GM19023 (cell line): ENCODE data around the gene ADAMTS2.

Experiments
- ATAC-seq: cut with Tn5 transposase; IDR thresholded peaks from one replicate; pipeline ENCODE4 v1.9.1; 2021; ENCODE audit warnings: mild to moderate bottlenecking, moderate library complexity; ENCODE audit not compliant: unreplicated experiment

Gene ADAMTS2

DNA sequence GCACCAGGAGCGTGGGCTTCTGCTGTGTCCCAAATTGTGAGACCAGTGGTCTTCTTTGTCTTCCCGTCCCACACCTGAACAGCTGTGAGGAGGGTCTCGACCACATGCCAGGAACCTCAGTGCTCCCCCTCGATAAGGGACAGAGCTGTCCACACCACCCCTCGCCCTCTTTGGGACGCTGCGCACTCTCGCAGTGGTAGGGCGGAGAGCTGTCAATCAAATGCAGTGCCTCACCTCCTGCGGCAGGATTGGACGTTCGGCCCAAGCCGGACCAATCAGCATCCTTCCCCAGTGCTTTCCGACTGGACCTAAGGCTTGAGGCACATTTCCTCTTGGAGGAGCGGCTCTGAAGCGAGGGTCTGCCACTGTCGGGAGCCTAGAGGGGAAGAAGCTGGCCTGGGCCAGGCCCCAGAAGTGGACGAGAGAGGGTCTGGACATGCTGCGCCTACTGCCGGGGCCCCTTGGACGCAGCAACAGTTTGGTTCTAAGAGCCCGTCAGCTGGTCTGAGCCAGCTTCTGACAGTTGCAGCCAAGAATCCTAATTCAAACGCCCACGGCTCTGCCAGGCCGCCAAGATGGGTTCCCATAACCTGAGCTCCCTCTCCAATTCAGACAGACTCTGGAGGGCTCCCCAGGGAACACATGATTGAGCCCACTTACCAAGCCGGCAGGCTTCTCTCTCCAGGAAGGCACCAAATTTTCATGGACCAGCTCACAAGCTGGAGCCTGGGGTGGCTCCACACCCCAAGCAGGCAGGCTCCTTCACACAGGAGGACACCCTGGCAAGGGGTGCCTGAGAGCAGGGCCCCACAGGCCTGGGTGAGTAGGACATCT, 28.1 kb upstream of the ADAMTS2 start:
- ATAC-seq = no peak

DNA sequence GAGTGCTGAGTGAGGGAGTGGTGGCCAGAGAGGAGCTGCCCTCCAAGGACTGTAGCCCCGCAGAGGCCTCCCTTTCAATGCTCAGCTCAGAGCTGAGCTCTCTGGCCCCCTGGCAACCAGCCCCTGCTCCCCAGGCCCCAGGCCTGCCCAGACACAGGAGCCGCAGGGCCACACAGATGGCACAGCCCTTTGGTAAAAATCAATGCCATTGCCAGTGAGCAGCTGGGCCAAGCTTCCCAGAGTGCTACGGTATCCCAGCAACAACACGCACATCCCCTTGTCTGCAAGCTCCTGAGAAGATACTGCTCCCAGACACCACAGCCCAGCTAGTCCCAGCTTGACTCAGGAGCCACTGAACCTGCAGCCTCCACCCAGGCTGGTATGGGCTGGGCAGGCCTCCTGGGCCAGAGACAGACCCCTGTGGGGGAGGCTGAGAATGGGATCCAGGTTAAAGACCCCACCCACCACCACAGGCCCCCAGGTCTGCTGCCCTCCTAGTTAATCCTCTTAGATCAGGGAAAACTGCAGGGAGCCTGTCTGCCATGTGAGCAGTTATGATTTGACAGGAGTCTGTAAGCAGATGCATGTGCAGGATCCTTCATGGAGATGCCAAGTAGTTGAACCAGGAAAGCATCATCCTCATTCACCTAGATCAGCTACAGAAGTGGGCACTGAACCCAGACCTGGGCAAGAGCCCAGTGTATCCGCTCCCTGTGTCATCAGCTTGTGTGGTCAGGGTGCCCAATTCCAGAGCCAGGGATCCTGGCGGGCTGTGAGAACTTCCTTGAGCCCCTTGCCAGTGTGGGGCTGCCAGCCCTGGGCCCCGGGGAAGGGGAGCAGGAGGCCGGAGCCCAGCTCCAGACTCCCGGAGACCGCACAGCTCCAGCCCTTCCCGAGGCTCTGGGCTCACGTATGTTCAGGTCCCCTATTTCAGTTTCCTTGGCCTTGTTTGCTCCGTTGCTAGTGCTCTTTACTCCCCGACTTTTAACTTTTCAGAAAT, 26.7 kb upstream of the ADAMTS2 start:
- no peak for ATAC-seq

DNA sequence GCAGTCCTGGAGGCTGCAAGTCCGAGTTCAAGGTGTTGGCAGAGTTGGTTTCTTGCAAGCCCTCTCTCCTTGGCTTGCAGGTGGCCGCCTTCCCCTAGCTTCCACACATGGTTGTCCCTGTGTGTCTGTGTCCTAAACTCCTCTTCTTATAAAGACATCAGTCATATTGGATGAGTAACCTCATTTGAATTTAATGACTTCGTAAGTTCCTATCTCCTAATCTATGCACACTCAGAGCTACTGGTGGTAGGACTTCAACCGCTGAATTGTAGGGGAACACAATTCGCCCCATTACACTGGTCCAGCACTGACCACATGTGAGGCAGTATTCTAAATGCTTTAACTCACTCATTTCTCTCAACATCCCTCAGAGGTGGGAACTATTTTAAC, 25.9 kb upstream of the ADAMTS2 start:
- ATAC-seq = no peak

DNA sequence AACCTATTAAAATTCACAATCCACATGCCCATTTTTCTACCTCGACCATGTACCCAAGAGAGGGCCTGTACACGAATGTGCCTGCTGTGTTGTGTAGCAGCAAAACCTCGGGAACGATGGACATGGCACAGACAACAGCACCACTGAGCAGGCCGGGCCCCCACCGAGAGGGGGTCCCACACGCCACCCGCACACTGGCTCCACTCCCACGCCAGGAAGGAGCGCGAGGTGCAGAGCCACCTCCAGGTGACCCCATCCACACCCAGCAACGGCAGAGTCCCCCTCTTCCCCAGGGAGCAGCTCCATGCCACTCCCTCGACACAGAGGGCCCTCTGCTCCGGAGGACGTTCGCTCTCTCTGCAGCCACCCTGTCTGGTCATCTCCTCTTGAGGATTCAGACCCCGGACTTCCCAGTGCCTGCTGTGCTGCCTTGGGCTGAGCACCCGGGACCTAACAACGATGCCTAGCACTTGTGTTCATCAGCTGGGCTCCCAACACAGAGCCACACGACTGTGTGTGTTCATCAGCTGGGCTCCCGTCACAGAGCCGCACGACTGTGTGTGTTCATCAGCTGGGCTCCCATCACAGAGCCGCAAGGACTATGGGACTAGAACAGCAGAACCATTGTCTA, 25.3 kb upstream of the ADAMTS2 start:
- ATAC-seq = no peak

DNA sequence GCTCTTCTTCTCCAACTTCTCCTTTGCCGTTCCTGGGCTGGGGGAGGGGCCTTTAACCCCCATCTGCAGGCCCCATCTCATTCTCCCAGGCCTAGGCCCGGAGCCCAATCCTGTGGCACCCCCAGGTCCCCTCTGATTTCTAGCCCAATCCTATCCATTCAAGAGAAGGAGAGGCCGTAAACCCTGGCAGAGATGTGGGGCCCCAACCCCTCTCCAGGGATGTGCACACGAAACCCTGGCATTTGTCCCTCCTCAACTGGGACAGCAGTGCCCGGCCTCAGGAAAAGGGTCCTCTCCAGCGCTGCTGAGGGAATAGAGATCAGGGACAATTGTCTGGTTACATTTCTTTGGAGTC, 24.2 kb upstream of the ADAMTS2 start:
- no peak for ATAC-seq

DNA sequence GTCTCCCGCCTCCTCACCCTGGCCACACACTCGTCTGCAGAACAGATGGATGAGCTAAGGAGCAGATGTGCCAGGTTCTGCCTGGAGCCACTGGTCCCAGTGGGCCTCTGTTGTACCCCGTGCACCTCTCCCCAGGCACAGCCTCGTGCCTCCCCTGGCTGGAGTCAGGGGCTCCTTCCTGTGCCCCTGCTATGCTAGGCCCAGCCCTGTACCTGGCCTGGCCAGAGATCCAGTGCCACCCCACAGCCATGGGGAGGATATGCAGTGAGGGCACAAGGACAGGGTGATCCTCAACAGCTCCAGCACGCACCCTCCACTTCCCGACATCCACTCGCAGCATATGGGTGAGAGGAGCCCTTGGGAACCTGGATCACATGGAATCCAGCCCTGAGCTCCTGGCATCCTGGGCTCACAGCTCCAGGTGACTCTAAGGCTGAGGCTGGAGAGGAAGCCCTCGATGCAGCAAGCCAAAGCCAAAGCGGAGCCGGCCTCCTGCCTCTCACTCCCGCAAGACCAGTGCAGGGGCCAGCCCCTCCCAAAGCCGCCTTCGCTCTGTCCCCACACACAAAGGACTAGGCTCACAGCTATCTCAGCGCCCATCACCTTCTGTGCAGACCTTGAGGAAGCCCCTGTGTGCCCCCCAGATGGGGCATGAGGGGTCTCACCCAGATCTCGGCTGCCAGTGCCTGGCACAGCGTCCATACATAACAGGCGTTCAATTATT, 23.7 kb upstream of the ADAMTS2 start:
- no peak for ATAC-seq

DNA sequence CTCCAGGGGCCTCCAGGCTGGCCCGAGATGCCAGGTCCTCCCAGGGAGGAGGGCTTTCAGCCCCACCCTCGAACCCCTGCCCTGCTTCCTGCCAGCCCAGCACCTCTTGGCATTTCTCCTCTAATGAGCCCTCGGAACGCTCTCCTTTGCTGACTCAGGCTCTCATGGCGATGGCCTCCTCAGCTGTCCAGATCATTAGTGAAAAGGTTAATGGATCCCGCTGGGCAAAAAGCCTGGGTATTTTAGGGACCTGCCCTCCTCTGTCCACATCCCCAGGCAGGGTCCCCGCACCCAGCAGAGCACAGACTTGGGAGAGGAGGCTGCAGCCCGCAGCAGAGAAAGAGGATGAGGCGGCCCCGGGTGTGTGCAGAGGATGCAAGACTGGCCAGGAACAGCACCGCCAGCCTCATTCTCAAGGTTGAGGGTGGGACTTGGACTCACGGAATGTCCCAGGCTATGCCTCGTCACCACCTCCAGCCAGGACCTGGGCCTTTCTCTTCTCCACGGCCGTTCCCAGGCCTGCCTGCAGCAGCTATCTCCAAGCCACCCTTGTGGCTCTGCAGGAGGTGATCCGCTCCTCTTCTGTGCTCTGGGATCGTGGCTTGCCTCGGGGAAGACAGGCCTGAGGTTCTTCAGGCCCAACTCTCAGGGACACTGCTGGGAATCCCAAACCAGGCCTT, 23.0 kb upstream of the ADAMTS2 start:
- ATAC-seq = no peak

DNA sequence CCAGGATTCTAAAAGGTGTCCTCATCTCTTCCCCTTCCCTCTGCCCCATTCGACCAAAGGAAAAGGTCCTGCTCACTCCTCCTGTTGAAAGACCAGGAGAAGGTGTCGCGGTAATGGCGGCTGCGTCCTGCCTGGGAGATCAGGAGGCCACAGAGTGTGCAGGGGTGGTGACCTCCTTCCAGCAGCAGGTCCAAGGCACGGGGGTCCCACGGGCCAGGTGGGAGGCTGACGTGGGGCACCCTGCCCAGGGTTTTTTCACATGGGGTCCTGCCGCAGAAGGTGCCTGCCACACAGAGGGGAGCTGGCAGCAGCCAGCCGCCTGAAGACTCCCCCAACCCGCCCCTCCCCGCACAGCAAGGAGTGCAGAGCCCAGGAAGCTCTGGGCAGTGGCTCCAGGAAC, 22.2 kb upstream of the ADAMTS2 start:
- ATAC-seq = no peak

DNA sequence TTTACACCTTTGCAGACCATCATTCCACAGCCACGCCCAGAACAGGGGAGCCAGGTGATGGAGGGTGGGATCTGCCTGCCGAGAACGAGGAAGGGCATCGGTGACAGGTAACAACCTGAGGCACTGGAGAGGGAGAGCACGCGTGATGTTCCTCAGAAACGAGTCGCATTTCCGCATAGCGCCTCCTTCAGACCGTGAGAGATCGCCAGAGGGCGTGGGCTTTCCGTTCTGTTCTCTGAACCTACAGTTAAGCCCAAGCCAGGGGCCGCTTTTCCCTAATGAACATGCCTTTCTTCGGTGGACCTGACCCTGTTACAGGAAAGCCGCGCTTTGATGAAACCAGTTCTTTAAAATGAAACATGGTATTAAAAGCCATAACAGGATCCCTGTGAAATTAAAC, 17.1 kb upstream of the ADAMTS2 start:
- ATAC-seq = no peak

DNA sequence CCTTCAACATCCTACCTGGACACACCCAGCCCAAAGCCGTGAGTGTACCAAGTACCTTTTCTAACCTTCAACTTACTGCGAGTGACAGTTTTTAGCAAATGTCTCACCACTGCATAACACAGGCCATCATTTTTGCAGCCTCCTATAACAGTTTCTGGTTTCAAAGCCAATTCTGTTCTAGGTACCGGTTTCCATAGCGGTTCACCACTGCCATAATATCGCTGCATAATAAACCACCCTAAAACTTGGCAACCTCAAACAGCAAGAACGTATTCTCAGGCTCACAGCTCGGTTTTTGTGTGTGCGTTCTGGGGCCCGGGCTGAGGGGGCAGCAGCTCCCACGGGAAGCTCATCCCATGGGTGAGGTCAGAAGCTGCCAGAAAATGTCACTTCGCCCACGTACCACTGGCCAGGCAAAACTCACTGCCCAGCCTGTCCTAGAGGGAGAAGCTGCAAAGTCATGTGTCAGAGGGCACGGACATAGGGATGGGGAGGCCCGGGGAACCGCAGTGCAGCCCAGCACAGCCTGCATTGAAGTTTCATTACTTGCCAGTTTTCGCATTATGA, 15.9 kb upstream of the ADAMTS2 start:
- no peak for ATAC-seq

DNA sequence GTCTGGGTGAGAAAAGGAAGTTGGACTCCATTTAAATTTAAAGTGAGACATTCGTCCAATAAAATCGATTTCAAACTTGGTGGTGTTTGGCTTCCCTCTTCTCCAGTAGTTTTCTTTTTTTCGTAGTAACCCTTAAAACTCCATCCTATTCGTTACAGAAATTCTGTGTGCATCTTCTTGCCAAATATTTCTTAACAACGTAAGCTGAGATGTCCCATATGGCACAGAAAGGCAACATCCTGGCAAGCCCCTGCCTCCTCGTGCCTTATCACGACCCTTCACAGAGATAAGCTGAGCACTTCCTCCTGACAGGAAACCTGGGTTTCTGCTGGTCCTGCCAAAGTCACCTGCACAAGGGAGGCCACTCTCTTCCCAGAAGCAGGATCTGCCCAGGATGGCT, 11.8 kb upstream of the ADAMTS2 start:
- no peak for ATAC-seq

DNA sequence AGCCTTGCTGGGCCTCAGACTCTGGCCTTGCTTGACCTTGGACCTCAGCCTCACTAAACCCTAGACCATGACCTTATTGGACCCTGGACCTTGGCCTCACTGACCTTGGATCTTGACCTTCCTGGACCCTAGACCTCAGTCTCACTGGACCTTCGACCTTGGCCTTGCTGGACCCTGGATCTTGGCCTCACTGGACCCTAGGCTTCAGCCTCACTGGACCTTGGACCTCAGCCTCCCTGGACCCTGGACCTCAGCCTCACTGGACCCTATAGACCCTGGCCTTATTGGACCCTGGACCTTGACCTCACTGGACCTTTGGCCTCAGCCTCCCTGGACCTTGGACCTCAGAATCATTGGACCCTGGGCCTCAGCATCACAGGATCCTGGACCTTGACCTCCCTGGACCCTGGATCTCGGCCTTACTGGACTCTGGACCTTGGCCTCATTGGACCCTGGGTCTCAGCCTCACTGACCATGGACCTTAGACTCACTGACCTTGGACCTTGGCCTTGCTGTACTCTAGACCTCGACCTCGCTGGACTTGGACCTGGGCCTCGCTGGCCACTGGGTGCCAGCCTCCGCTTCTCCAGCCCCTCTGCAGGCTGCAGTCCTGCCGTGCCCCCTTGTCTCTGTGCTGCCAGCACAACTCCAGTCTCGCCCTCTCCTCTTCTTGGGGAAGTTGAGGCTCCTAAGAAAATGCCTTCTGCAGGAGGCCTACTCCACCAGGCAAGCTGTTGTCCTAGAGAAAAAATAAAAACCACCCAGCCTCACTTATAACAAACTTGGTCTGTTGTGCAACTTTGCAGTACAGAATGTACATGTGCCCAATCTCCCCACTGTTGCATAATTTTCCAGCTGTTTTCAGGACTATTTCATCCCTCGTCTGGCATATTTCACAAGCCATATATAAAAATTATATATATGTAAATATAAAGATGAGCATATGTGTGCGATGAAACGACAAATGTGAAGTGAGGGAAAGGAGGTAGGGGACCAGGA, 11.0 kb upstream of the ADAMTS2 start:
- ATAC-seq = no peak

DNA sequence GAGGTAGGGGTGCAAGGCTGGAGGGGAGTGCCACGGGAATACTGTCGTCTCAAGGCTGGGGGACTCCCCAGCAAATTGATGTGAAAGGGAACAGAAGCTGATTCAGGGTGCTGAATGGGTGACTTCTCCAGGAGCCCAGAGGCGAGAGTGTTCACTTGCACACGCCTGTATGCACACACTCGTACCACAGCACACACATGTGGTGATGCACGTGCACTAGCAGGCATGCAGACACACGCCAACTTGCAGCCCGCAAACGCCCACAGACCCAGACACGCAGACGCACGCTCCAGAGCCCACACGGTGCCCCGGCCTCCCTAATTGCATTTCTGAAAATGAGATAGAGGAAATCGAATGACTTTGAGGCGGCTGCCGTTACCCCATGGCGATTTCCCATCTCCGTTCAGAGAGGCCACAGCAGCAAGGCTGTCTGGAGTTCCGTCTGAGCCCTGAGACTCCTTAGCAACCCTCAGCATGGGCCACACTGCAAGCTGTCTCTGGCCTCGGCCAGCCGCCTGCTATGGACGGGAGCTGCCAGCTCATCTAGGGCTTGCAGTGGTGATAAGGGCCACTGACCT, 9.1 kb upstream of the ADAMTS2 start:
- no peak for ATAC-seq

DNA sequence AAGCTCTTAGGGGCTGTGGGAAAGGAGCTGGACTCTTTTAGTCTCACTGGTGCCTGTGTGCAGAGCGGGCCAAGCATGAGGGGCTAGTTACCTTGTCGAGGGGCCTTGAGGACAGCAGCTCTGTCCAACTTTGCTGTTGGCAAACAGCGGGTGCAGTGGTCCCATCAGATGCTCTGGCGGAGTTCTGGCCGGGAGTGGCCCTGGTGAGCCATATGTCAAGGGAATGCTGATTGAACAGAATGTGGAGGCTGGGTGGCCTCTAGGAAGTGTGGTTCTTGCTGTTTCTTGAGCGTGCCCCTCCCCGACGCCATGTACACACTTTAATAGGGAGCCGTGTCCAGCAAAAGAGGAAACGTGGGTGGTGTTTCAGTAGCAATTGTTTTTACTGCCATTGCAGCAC, 3.6 kb upstream of the ADAMTS2 start:
- no peak for ATAC-seq

DNA sequence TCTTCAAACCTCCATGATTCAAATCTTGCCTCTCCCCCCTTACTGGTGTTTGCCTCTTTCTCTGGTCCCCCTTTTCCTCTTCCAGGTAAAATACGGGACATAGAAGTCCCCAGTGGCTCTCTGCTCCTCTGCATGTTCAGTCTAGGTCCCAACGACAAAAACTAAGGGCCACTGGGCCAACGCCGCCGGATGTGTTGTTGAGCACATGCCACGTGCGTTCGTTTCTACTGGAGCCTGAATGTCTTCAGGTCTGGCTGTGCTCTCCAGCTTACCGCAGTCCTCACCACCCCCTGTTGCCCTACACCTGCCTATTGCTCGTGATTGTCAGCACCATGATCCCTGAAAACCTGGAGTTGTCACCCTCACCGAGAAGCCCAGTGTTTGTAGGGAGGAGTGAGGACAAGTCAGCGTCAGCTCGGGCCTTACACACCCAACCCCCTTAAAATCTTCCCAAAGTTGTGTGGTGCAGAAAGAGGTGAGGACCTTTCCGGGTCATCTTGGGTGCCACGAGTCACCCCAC, 2.8 kb upstream of the ADAMTS2 start:
- ATAC-seq = no peak

DNA sequence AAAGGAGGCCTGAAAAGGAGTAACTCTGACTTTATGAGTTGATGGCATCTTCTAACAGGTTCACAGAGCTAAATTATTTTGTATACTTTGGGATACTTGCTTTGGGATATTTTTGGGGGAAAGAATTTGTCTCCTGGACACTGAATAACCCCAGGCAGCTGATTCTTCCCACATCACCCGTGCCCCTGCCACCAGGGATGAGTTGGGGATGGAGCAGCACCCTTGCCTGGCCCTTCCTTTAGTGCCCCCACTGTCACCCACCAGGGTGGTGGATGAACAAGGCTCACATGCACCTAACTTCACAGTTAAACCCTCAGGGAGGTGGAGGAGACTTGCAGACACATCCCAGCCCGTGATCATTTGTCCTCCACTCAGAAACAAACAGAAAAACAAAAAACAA, 2.3 kb upstream of the ADAMTS2 start:
- ATAC-seq = no peak

DNA sequence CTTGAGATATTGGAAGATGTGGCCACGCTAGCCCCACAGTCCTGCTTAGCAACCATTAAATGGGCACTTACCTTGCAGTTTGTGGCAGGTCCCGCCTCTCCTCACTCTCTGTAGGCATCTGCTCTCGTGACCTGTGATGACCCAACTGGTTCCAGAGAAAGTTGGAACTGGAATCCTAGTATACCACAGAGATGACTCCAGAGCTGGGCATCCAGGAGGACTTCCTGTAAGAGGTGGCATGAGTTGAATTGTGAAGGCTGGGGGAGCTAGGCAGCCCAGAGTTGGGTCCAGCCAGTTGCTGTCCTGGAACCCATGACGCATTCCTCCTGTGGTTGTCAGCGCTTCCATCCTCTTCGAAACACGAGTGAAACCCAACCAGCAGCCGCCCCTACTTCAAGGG, 1.6 kb upstream of the ADAMTS2 start:
- no peak for ATAC-seq

DNA sequence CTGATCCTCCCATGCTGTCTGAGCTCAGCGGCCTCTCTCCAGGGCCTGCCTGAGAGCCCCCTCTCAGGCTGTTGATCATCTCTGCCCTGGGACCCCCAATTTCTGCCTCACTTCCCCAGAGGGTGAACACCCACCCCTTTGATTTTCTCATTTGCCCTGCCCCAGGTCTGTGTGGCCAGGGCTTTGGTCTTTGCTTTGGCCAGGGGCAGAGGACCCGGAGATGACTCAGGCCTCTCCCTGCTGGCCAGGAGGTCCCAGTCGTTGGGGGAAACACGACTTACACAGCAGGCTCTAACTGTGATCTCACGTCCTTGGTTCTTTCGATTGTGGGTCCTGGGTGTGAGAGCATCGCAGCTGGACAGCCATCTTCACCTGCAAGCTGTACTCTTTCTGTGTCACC, 1.1 kb upstream of the ADAMTS2 start:
- ATAC-seq = no peak

DNA sequence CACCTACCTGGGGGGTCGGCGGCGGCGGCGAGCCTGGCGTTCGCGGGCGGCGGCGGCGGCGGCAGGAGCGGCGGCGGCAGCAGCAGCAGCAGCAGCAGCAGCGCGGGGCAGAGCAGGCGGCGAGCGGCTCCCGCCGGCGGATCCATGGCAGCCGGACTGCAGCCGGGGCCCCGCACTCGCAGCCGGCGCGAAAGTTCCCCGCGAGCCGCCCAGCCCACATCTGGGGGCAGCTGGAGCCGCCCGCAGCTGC, 153 bp downstream of the ADAMTS2 start:
- no peak for ATAC-seq
